ENCODE data around the gene CLIC6. TPM values are rescaled to one million over a fixed set of nuclear protein-coding genes. Genes with fewer than 3 reads are reported as not detected.
"Not testable (repeated sequence)": the region's sequence is repeated elsewhere in the genome, so short reads cannot be mapped to it uniquely, and the experiment has no call there.

The CLIC6 gene
- total and polyA plus RNA-seq, 9 of the 15 experiments (the other 6 are each of a cell fraction or from before 2014, with no cell fraction given), result not detected

- FAIRE-seq (no peak), DNase-seq (ENCODE audit: extremely low read depth in 1 of 4, low spot score in 3 of 4) (no peak), ATAC-seq (no peak)
- no peak for TF ChIP-seq PCBP2 (IDR thresholded peaks at IDR 0.05; ENCODE audit: low read depth, low read length, poor library complexity, severe bottlenecking)
- TF ChIP-seq GMEB1 (CRISPR knock-in tag; IDR thresholded peaks at IDR 0.05), result no peak
- TF ChIP-seq, protein P1, sequence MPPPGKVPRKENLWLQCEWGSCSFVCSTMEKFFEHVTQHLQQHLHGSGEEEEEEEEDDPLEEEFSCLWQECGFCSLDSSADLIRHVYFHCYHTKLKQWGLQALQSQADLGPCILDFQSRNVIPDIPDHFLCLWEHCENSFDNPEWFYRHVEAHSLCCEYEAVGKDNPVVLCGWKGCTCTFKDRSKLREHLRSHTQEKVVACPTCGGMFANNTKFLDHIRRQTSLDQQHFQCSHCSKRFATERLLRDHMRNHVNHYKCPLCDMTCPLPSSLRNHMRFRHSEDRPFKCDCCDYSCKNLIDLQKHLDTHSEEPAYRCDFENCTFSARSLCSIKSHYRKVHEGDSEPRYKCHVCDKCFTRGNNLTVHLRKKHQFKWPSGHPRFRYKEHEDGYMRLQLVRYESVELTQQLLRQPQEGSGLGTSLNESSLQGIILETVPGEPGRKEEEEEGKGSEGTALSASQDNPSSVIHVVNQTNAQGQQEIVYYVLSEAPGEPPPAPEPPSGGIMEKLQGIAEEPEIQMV (tag; conservative IDR thresholded peaks at IDR 0.05; ENCODE audit: low read depth), result no peak
- TF ChIP-seq, protein P2, sequence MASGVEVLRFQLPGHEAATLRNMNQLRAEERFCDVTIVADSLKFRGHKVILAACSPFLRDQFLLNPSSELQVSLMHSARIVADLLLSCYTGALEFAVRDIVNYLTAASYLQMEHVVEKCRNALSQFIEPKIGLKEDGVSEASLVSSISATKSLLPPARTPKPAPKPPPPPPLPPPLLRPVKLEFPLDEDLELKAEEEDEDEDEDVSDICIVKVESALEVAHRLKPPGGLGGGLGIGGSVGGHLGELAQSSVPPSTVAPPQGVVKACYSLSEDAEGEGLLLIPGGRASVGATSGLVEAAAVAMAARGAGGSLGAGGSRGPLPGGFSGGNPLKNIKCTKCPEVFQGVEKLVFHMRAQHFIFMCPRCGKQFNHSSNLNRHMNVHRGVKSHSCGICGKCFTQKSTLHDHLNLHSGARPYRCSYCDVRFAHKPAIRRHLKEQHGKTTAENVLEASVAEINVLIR (CRISPR knock-in tag; IDR thresholded peaks at IDR 0.05), result no peak
- TF ChIP-seq ZBTB5 (IDR thresholded peaks at IDR 0.05), result no peak
- Histone ChIP-seq H2AFZ (ENCODE audit: low read depth, low read length) (no peak overlapping the region), H3K9me3 (replicated peaks; ENCODE audit: control insufficient read depth, insufficient read depth, low read depth, low read length) (no peaks in the 10 kb centered on the region), H3K79me2 (ENCODE audit: control insufficient read depth, insufficient read depth, low read length) (no peaks in the 10 kb centered on the region), H3K27ac (ENCODE audit: extremely low read depth, low read depth, low read length) (no peak overlapping the region), H3K4me2 (ENCODE audit: insufficient read depth, low read length) (no peak overlapping the region), H3K36me3 (ENCODE audit: control insufficient read depth, insufficient read depth, low read length) (no peaks in the 10 kb centered on the region), H4K20me1 (replicated peaks; ENCODE audit: control insufficient read depth, insufficient read depth, low read length) (no peaks in the 10 kb centered on the region), H3K9me1 (ENCODE audit: control insufficient read depth, insufficient read depth, low read length) (no peaks in the 10 kb centered on the region), H3K4me1 (replicated peaks in 1 of 2; ENCODE audit: control insufficient read depth in 2 of 2, insufficient read depth in 2 of 2, low read length in 2 of 2) (peaks cover 0 to 16% of the 10 kb centered on the region in 2 experiments; a peak in 1 of 5 replicates), H3K9ac (ENCODE audit: insufficient read depth in 1 of 2, low read depth in 2 of 2, low read length in 2 of 2) (no peak overlapping the region), H3K27me3 (ENCODE audit: control insufficient read depth in 2 of 2, insufficient read depth in 2 of 2, low read length in 2 of 2) (peaks cover 33 to 53% of the 10 kb centered on the region in 2 experiments), H3K4me3 (no peak overlapping the region)
- intact Hi-C loops (cut with micrococcal nuclease), result loop anchor here (5.0 kb wide), 1 partner anchor 52 kb away; the partner anchor contains the start of gene RCAN1
- 7% methylated on average over 54 of the region's 74 CpGs for WGBS (ENCODE audit: insufficient coverage, low coverage, missing lambda C conversion rate)
- no TSS peak for BruUV-seq (replicated peaks)
- in situ Hi-C loops (cut with MboI), result no loop called here
- CTCF ChIA-PET (ENCODE audit: low intra/inter-chr PET ratio), result interaction anchor here (0.6 kb wide), 1 partner anchor 23 kb away, joined by 5 read pairs; no protein-coding TSS in a partner anchor
- POLR2A ChIA-PET, result no interaction called here
Observed at GRCh38 chr21:34669149-34669879, 520 bp downstream of the CLIC6 start.

- H3K9ac ChIP-seq (ENCODE audit: insufficient read depth in 1 of 2, low read depth in 2 of 2, low read length in 2 of 2); H3K9me1 ChIP-seq (ENCODE audit: control insufficient read depth, insufficient read depth, low read length); H2AFZ ChIP-seq (ENCODE audit: low read depth, low read length); H3K4me3 ChIP-seq; FAIRE-seq; BruUV-seq (replicated peaks); DNase-seq (ENCODE audit: extremely low read depth in 1 of 4, low spot score in 3 of 4); H3K4me2 ChIP-seq (ENCODE audit: insufficient read depth, low read length); H3K9me3 ChIP-seq (replicated peaks; ENCODE audit: control insufficient read depth, insufficient read depth, low read depth, low read length); in situ Hi-C loops (cut with MboI); H3K27ac ChIP-seq (ENCODE audit: extremely low read depth, low read depth, low read length); ATAC-seq; H3K36me3 ChIP-seq (ENCODE audit: control insufficient read depth, insufficient read depth, low read length); H3K79me2 ChIP-seq (ENCODE audit: control insufficient read depth, insufficient read depth, low read length); H4K20me1 ChIP-seq (replicated peaks; ENCODE audit: control insufficient read depth, insufficient read depth, low read length): not testable (repeated sequence)
- CTCF ChIA-PET (ENCODE audit: low intra/inter-chr PET ratio), result interaction anchor here (0.6 kb wide), 1 partner anchor 23 kb away, joined by 5 read pairs; no protein-coding TSS in a partner anchor
- WGBS (ENCODE audit: insufficient coverage, low coverage, missing lambda C conversion rate), result 14% methylated on average over 6 of the region's 46 CpGs
- intact Hi-C loops (cut with micrococcal nuclease), result loop anchor here (5.0 kb wide), 1 partner anchor 53 kb away; the partner anchor contains the start of gene RCAN1
- H3K27me3 ChIP-seq (ENCODE audit: control insufficient read depth in 2 of 2, insufficient read depth in 2 of 2, low read length in 2 of 2), result peaks cover 35 to 53% of the 10 kb centered on the region in 2 experiments; a peak in 4 of 5 replicates
- POLR2A ChIA-PET, result interaction anchor here (0.7 kb wide), 1 partner anchor 312 kb away, joined by 5 read pairs; no protein-coding TSS in a partner anchor
- H3K4me1 ChIP-seq (replicated peaks in 1 of 2; ENCODE audit: control insufficient read depth in 2 of 2, insufficient read depth in 2 of 2, low read length in 2 of 2), result peaks cover 0 to 16% of the 10 kb centered on the region in 2 experiments; a peak in 1 of 5 replicates
Observed at GRCh38 chr21:34669880-34670219, 1.1 kb downstream of the CLIC6 start.
